Glomerular visceral epithelial cell (primary cell): ENCODE results near the gene PDSS2.
A peak's percentile ranks its signal among the peaks of the same experiment; 100 is the strongest.
"Not testable (repeated sequence)": the region's sequence is repeated elsewhere in the genome, so short reads cannot be mapped to it uniquely, and the experiment has no call there.

Source experiments
- DNase-seq: peaks from one replicate; pipeline ENCODE4 v3.0.0-alpha.2; 2016; ENCODE audit errors: extremely low spot score

The PDSS2 gene

GRCh38 chr6:107475360-107475759, 16.0 kb upstream of the PDSS2 start:
- DNase-seq = not testable (repeated sequence)

- no peak for DNase-seq
Observed at GRCh38 chr6:107473660-107474059, 14.3 kb upstream of the PDSS2 start.

GRCh38 chr6:107470364-107470763, 11.0 kb upstream of the PDSS2 start:
- no peak for DNase-seq

GRCh38 chr6:107466062-107466461, 6.7 kb upstream of the PDSS2 start:
- DNase-seq = no peak

- DNase-seq = no peak
Observed at GRCh38 chr6:107460083-107460631, 793 bp upstream of the PDSS2 start.

GRCh38 chr6:107458672-107459282, 587 bp downstream of the PDSS2 start:
- DNase-seq = peak; percentile 42

- DNase-seq = no peak
Observed at GRCh38 chr6:107448776-107449175, 10.6 kb downstream of the PDSS2 start.

GRCh38 chr6:107447663-107448216, 11.6 kb downstream of the PDSS2 start:
- DNase-seq = no peak

- DNase-seq = no peak
Observed at GRCh38 chr6:107444277-107444676, 15.1 kb downstream of the PDSS2 start.

GRCh38 chr6:107443608-107444267, 15.6 kb downstream of the PDSS2 start:
- DNase-seq = no peak

GRCh38 chr6:107442938-107443607, 16.3 kb downstream of the PDSS2 start:
- DNase-seq = no peak

GRCh38 chr6:107441682-107442081, 17.7 kb downstream of the PDSS2 start:
- DNase-seq = no peak

GRCh38 chr6:107440936-107441335, 18.4 kb downstream of the PDSS2 start:
- DNase-seq = no peak

GRCh38 chr6:107439406-107439805, 20.0 kb downstream of the PDSS2 start:
- DNase-seq = no peak

GRCh38 chr6:107437691-107438090, 21.7 kb downstream of the PDSS2 start:
- DNase-seq = no peak

- DNase-seq = no peak
Observed at GRCh38 chr6:107436881-107437280, 22.5 kb downstream of the PDSS2 start.

GRCh38 chr6:107435798-107436197, 23.6 kb downstream of the PDSS2 start:
- no peak for DNase-seq

- no peak for DNase-seq
Observed at GRCh38 chr6:107434812-107435211, 24.6 kb downstream of the PDSS2 start.

- DNase-seq = not testable (repeated sequence)
Observed at GRCh38 chr6:107425951-107426350, 33.4 kb downstream of the PDSS2 start.

GRCh38 chr6:107423474-107423990, 35.8 kb downstream of the PDSS2 start:
- DNase-seq = no peak

GRCh38 chr6:107421696-107422256, 37.6 kb downstream of the PDSS2 start:
- no peak for DNase-seq

- peak; percentile 8 for DNase-seq
Observed at GRCh38 chr6:107419733-107420132, 39.6 kb downstream of the PDSS2 start.
